Stimulated activated CD4-positive, alpha-beta T cell treated with anti-CD3 and anti-CD28 coated beads, Interleukin-4, amount 100 ng/mL, for 48 hours (primary cell): ENCODE measurements around the gene NCK2.

Experiments
- DNase-seq, 2 donors: peaks; one replicate each; pipeline ENCODE4 v3.0.0-alpha.2; 2020; ENCODE audit warnings: low read depth in 2 of 2

NCK2 gene

GRCh38 chr2:105744909-105745853 lies at the start of gene NCK2:
Gene NCK2, plus strand, starts transcription at chr2:105744912. Its CDS starts 110,152 bp downstream, at chr2:105855064.
- DNase-seq = no peak

- DNase-seq = no peak
Measured at GRCh38 chr2:105697781-105698449, 46.8 kb upstream of the NCK2 start.

GRCh38 chr2:105698820-105699219 lies 45.9 kb upstream of the NCK2 start:
- DNase-seq = no peak

GRCh38 chr2:105701042-105701441 lies 43.7 kb upstream of the NCK2 start:
- no peak for DNase-seq

GRCh38 chr2:105708697-105709096 lies 36.0 kb upstream of the NCK2 start:
- DNase-seq = no peak

GRCh38 chr2:105711394-105711793 lies 33.3 kb upstream of the NCK2 start:
- DNase-seq = no peak

GRCh38 chr2:105712166-105712915 lies 32.4 kb upstream of the NCK2 start:
- DNase-seq = no peak

GRCh38 chr2:105712981-105713596 lies 31.6 kb upstream of the NCK2 start:
- DNase-seq = no peak

GRCh38 chr2:105714141-105714540 lies 30.6 kb upstream of the NCK2 start:
- no peak for DNase-seq

- DNase-seq = no peak
Measured at GRCh38 chr2:105718846-105719481, 25.7 kb upstream of the NCK2 start.

GRCh38 chr2:105721991-105722511 lies 22.7 kb upstream of the NCK2 start:
- DNase-seq = no peak

GRCh38 chr2:105722726-105723297 lies 21.9 kb upstream of the NCK2 start:
- DNase-seq = no peak

GRCh38 chr2:105723431-105723830 lies 21.3 kb upstream of the NCK2 start:
- no peak for DNase-seq

- no peak for DNase-seq
Measured at GRCh38 chr2:105725388-105725787, 19.3 kb upstream of the NCK2 start.

- DNase-seq = no peak
Measured at GRCh38 chr2:105730170-105730569, 14.5 kb upstream of the NCK2 start.

- DNase-seq = no peak
Measured at GRCh38 chr2:105731511-105731910, 13.2 kb upstream of the NCK2 start.

GRCh38 chr2:105732101-105732500 lies 12.6 kb upstream of the NCK2 start:
- DNase-seq = no peak

- DNase-seq = no peak
Measured at GRCh38 chr2:105732955-105733607, 11.6 kb upstream of the NCK2 start.

GRCh38 chr2:105733875-105734274 lies 10.8 kb upstream of the NCK2 start:
- no peak for DNase-seq
